ENCODE measurements around the gene DNA2.
A peak's percentile ranks its signal among the peaks of the same experiment; 100 is the strongest.

- TF ChIP-seq CTCF (IDR thresholded peaks at IDR 0.05; ENCODE audit: poor library complexity): peak; percentile 47
- no peak for TF ChIP-seq EZH2 (IDR thresholded peaks at IDR 0.05; ENCODE audit: borderline replicate concordance)
- TF ChIP-seq EZH2phosphoT487 (IDR thresholded peaks at IDR 0.05; ENCODE audit: low read depth, severe bottlenecking, unreplicated experiment): no peak
Measured at GRCh38 chr10:68406815-68407548, 64.8 kb downstream of the DNA2 start, which contains the start of gene RUFY2.

Data from hepatocyte (in vitro differentiated cells).